Neural cell (in vitro differentiated cells): ENCODE data around the gene MAML3. TPM values are rescaled to one million over a fixed set of nuclear protein-coding genes. Genes with fewer than 3 reads are reported as not detected.

Experiments
- H2AFZ ChIP-seq: fragments of 200-600, 300-800 bp; sonication (generic), shearing (Covaris generic); 2 replicates; pipeline ENCODE4 v1.6.0; 2014; ENCODE audit warnings: low read depth, mild to moderate bottlenecking, antibody characterized with exemption, low read length, moderate library complexity
- H3F3A ChIP-seq: fragments of 200-600 bp; shearing (Covaris generic); 2 replicates; pipeline ENCODE4 v1.6.1; 2016; ENCODE audit warnings: mild to moderate bottlenecking, moderate library complexity, mixed read lengths, antibody characterized with exemption, low read length; ENCODE audit not compliant: insufficient read depth, poor library complexity, severe bottlenecking
- H3K27ac ChIP-seq: fragments of 200-600, 300-800 bp; sonication (generic), shearing (Covaris generic); 2 replicates; pipeline ENCODE4 v1.5.1; 2014; ENCODE audit warnings: mild to moderate bottlenecking, low read length, moderate library complexity
- H3K27me3 ChIP-seq: fragments of 300-800, 200-600 bp; sonication (generic), shearing (Covaris generic); 2 replicates; pipeline ENCODE4 v1.6.0; 2014; ENCODE audit warnings: mild to moderate bottlenecking, low read depth, low read length, moderate library complexity; ENCODE audit not compliant: insufficient read depth
- H3K36me3 ChIP-seq: fragments of 300-800, 200-600 bp; sonication (generic), shearing (Covaris generic); 2 replicates; pipeline ENCODE4 v1.5.1; 2014; ENCODE audit warnings: mild to moderate bottlenecking, antibody characterized with exemption, low read length, moderate library complexity; ENCODE audit not compliant: insufficient read depth
- H3K4me2 ChIP-seq: fragments of 300-800, 200-600 bp; sonication (generic), shearing (Covaris generic); 2 replicates; pipeline ENCODE4 v1.6.0; 2014; ENCODE audit warnings: mild to moderate bottlenecking, low read length
- H3K4me3 ChIP-seq: fragments of 300-800, 200-600 bp; sonication (generic), shearing (Covaris generic); 2 replicates; pipeline ENCODE4 v1.5.1; 2014; ENCODE audit warnings: mild to moderate bottlenecking, low read length, moderate library complexity
- H3K79me2 ChIP-seq: fragments of 200-600 bp; shearing (Covaris generic); replicated peaks from 2 replicates; pipeline ENCODE4 v1.6.0; 2014; ENCODE audit warnings: mild to moderate bottlenecking, low read length, moderate library complexity; ENCODE audit not compliant: insufficient read depth
- H3K9ac ChIP-seq: fragments of 300-800, 200-600 bp; sonication (generic), shearing (Covaris generic); 2 replicates; pipeline ENCODE4 v1.6.1; 2016; ENCODE audit warnings: mild to moderate bottlenecking, low read length, mixed read lengths
- H3K9me2 ChIP-seq: fragments of 200-600 bp; shearing (Covaris generic); 2 replicates; pipeline ENCODE4 v1.6.1; 2016; ENCODE audit warnings: mild to moderate bottlenecking, low read length, mixed read lengths; ENCODE audit not compliant: insufficient read depth
- H3K9me3 ChIP-seq: fragments of 200-600, 300-800 bp; sonication (generic), shearing (Covaris generic); 2 replicates; pipeline ENCODE4 v1.6.1; 2016; ENCODE audit warnings: mild to moderate bottlenecking, mixed run types, low read length, moderate library complexity, mixed read lengths
- H4K20me1 ChIP-seq: fragments of 200-600 bp; shearing (Covaris generic); 2 replicates; pipeline ENCODE4 v1.6.1; 2016; ENCODE audit warnings: mild to moderate bottlenecking, mixed run types; ENCODE audit not compliant: insufficient read depth
- EP300 ChIP-seq: fragments of 450-650 bp; conservative IDR thresholded peaks from 2 replicates; pipeline ENCODE4 v1.6.1; 2014; ENCODE audit warnings: antibody characterized with exemption, mild to moderate bottlenecking, moderate library complexity; ENCODE audit not compliant: poor library complexity, severe bottlenecking
- EZH2 ChIP-seq: fragments of 200-600, 300-800 bp; shearing (Covaris generic), sonication (generic); IDR thresholded peaks from 2 replicates; pipeline ENCODE4 v1.6.1; 2014; ENCODE audit warnings: antibody characterized with exemption, low read length, borderline replicate concordance, mild to moderate bottlenecking; ENCODE audit not compliant: insufficient read depth, poor library complexity, severe bottlenecking
- MXI1 ChIP-seq: fragments of 450-650 bp; conservative IDR thresholded peaks from 2 replicates; pipeline ENCODE4 v1.6.1; 2014; ENCODE audit warnings: antibody characterized with exemption, mild to moderate bottlenecking; ENCODE audit not compliant: poor library complexity, severe bottlenecking
- POLR2AphosphoS5 ChIP-seq: IDR thresholded peaks from 2 replicates; pipeline ENCODE4 v1.6.1; 2012
- RAD21 ChIP-seq: fragments of 450-650 bp; conservative IDR thresholded peaks from 2 replicates; pipeline ENCODE4 v1.6.1; 2014; ENCODE audit warnings: antibody characterized with exemption, mild to moderate bottlenecking, moderate library complexity
- SMC3 ChIP-seq: fragments of 450-650 bp; conservative IDR thresholded peaks from 2 replicates; pipeline ENCODE4 v1.6.1; 2014; ENCODE audit warnings: antibody characterized with exemption, mild to moderate bottlenecking, moderate library complexity; ENCODE audit not compliant: poor library complexity
- TAF1 ChIP-seq: IDR thresholded peaks from 2 replicates; pipeline ENCODE4 v1.6.1; 2012; ENCODE audit warnings: low read depth
- polyA plus RNA-seq: library from polyadenylated mRNA; depleted of rRNA; stranded (reverse); fragments of >200 nt; gene quantifications from 2 replicates; pipeline ENCODE4 v1.2.3, GENCODE V29; 2014
- TF ChIP-seq, protein P1 (sequence below): fragments of 450-650 bp; IDR thresholded peaks from 2 replicates; pipeline ENCODE4 v1.5.1; 2014; ENCODE audit warnings: antibody characterized with exemption, mild to moderate bottlenecking, moderate library complexity; ENCODE audit not compliant: poor library complexity, severe bottlenecking
- TF ChIP-seq, protein P2 (sequence below): IDR thresholded peaks from 2 replicates; pipeline ENCODE4 v1.6.1; 2012; ENCODE audit warnings: borderline replicate concordance

Gene MAML3
- polyA plus RNA-seq, 1 donor from 2014 or later, result 10.2 TPM

DNA sequence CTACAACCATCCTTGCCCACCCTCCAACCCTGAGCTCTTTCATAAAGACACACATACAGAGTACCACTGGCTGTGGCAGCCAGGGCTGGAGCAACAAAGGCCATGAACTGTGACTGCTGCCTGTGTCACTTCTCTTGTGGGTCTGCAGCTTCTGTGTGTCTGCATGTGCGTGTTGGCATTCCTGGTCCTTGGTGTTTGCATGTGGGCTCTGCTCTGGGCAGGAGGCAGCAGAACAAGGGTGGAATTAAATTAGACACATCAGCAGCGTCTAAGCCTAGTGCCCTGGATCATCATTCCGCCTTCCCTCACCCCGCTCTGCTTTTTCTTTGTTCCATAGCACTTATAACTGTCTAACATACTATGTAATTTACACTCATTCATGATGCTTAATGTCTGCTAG lies 330.6 kb downstream of the MAML3 start:
- no peak overlapping the region for H3K4me3 ChIP-seq
- no peaks in the 10 kb centered on the region for H4K20me1 ChIP-seq
- H3K79me2 ChIP-seq, result peaks cover 5% of the 10 kb centered on the region
- TF ChIP-seq, protein P1, sequence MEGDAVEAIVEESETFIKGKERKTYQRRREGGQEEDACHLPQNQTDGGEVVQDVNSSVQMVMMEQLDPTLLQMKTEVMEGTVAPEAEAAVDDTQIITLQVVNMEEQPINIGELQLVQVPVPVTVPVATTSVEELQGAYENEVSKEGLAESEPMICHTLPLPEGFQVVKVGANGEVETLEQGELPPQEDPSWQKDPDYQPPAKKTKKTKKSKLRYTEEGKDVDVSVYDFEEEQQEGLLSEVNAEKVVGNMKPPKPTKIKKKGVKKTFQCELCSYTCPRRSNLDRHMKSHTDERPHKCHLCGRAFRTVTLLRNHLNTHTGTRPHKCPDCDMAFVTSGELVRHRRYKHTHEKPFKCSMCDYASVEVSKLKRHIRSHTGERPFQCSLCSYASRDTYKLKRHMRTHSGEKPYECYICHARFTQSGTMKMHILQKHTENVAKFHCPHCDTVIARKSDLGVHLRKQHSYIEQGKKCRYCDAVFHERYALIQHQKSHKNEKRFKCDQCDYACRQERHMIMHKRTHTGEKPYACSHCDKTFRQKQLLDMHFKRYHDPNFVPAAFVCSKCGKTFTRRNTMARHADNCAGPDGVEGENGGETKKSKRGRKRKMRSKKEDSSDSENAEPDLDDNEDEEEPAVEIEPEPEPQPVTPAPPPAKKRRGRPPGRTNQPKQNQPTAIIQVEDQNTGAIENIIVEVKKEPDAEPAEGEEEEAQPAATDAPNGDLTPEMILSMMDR, result no peak
- TF ChIP-seq POLR2AphosphoS5, result no peak
- no peak for TF ChIP-seq MXI1
- no peak for TF ChIP-seq EZH2
- TF ChIP-seq RAD21, result no peak
- TF ChIP-seq, protein P2, sequence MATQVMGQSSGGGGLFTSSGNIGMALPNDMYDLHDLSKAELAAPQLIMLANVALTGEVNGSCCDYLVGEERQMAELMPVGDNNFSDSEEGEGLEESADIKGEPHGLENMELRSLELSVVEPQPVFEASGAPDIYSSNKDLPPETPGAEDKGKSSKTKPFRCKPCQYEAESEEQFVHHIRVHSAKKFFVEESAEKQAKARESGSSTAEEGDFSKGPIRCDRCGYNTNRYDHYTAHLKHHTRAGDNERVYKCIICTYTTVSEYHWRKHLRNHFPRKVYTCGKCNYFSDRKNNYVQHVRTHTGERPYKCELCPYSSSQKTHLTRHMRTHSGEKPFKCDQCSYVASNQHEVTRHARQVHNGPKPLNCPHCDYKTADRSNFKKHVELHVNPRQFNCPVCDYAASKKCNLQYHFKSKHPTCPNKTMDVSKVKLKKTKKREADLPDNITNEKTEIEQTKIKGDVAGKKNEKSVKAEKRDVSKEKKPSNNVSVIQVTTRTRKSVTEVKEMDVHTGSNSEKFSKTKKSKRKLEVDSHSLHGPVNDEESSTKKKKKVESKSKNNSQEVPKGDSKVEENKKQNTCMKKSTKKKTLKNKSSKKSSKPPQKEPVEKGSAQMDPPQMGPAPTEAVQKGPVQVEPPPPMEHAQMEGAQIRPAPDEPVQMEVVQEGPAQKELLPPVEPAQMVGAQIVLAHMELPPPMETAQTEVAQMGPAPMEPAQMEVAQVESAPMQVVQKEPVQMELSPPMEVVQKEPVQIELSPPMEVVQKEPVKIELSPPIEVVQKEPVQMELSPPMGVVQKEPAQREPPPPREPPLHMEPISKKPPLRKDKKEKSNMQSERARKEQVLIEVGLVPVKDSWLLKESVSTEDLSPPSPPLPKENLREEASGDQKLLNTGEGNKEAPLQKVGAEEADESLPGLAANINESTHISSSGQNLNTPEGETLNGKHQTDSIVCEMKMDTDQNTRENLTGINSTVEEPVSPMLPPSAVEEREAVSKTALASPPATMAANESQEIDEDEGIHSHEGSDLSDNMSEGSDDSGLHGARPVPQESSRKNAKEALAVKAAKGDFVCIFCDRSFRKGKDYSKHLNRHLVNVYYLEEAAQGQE, result no peak
- no peak for TF ChIP-seq TAF1
- TF ChIP-seq EP300, result no peak
- TF ChIP-seq SMC3, result no peak
- no peak overlapping the region for H3K4me2 ChIP-seq
- no peaks in the 10 kb centered on the region for H3K9me3 ChIP-seq
- no peak overlapping the region for H2AFZ ChIP-seq
- H3K36me3 ChIP-seq, result no peaks in the 10 kb centered on the region
- peak overlapping the region; percentile 71 for H3K27ac ChIP-seq
- no peaks in the 10 kb centered on the region for H3K27me3 ChIP-seq
- no peak overlapping the region for H3K9ac ChIP-seq
- H3F3A ChIP-seq, result peaks cover 10% of the 10 kb centered on the region
- H3K9me2 ChIP-seq, result no peaks in the 10 kb centered on the region

DNA sequence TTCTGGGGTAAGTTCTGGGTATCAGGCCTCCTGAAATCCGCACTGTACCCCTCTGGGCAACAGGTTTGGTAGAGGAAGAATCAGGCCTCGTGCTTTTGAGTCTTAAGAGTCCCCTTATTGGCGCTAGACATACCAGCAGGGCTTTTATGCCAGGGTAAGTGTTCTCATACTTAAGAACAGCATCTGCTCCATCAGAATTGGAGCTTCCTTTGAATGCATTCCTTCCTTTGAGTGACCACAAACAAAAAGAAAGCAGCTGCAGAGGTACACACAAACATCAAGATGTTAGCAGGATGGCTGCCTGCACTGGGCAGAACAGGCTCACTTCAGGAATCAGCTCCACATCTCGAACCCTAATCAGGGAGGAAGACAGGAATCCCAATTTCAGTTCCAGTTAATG lies 331.6 kb downstream of the MAML3 start:
- Histone ChIP-seq H3K27ac (peak overlapping the region; percentile 11), H3K9me3 (no peaks in the 10 kb centered on the region), H3K9me2 (no peaks in the 10 kb centered on the region), H3K36me3 (no peaks in the 10 kb centered on the region), H3F3A (peaks cover 10% of the 10 kb centered on the region), H3K4me3 (no peak overlapping the region), H3K4me2 (no peak overlapping the region), H3K27me3 (no peaks in the 10 kb centered on the region), H4K20me1 (no peaks in the 10 kb centered on the region), H3K79me2 (peaks cover 5% of the 10 kb centered on the region), H2AFZ (no peak overlapping the region), H3K9ac (no peak overlapping the region)
- TF ChIP-seq, protein P2, result no peak
- TF ChIP-seq POLR2AphosphoS5, result no peak
- TF ChIP-seq EZH2, result no peak
- TF ChIP-seq TAF1, result no peak
- TF ChIP-seq SMC3, result no peak
- no peak for TF ChIP-seq MXI1
- TF ChIP-seq RAD21, result no peak
- no peak for TF ChIP-seq EP300
- TF ChIP-seq, protein P1, result no peak
